ENCODE data around the gene SV2B. TPM values are rescaled to one million over a fixed set of nuclear protein-coding genes. Genes with fewer than 3 reads are reported as not detected.

Gene SV2B
- total and polyA plus RNA-seq, 2 experiments from 2014 or later = 0.06 to 0.76 TPM

GRCh38 chr15:91101608-91101920 is 1.5 kb downstream of the SV2B start (continued):
- no peak for TF ChIP-seq ZNF462 (CRISPR knock-in tag; IDR thresholded peaks at IDR 0.05)

GRCh38 chr15:91102546-91103330 is 2.7 kb downstream of the SV2B start:
- Mint-ChIP-seq H3K36me3 (ENCODE audit: low read depth) (no peaks in the 10 kb centered on the region; the same call in 2 of the 3 replicates), H3K9me3 (peaks cover 3% of the 10 kb centered on the region; the same call in 1 of the 3 replicates), H3K27me3 (ENCODE audit: insufficient read depth, low read depth, poor library complexity) (peaks cover 46% of the 10 kb centered on the region), H3K4me1 (peaks cover 9% of the 10 kb centered on the region), H3K4me3 (no peak overlapping the region), H3K27ac (no peak overlapping the region)
- Histone ChIP-seq H3F3A (replicated peaks; ENCODE audit: low read depth) (no peaks in the 10 kb centered on the region), H3K4me1 (ENCODE audit: insufficient read depth) (peaks cover 12% of the 10 kb centered on the region; the same call in 1 of the 2 replicates), H3K27me3 (ENCODE audit: insufficient read depth) (peaks cover 62% of the 10 kb centered on the region), H4K20me1 (replicated peaks; ENCODE audit: insufficient read depth) (no peaks in the 10 kb centered on the region), H3K79me2 (replicated peaks; ENCODE audit: insufficient read depth) (no peaks in the 10 kb centered on the region), H3K4me2 (no peak overlapping the region), H3K4me3 (no peak overlapping the region), H3K36me3 (ENCODE audit: insufficient read depth) (no peaks in the 10 kb centered on the region), H3K9me2 (ENCODE audit: insufficient read depth) (no peaks in the 10 kb centered on the region), H2AFZ (no peak overlapping the region), H3K27ac (ENCODE audit: low read depth) (no peak overlapping the region)
- DNase-seq (ENCODE audit: low spot score) = no peak
- no peak for ATAC-seq
- TF ChIP-seq ZNF331 (CRISPR knock-in tag; IDR thresholded peaks at IDR 0.05; ENCODE audit: low read depth) = no peak
- no peak for TF ChIP-seq STAT1 (IDR thresholded peaks at IDR 0.05; ENCODE audit: unreplicated experiment)
- TF ChIP-seq NANOG (IDR thresholded peaks at IDR 0.05; ENCODE audit: borderline replicate concordance) = no peak
- no peak for TF ChIP-seq JUNB (IDR thresholded peaks at IDR 0.05; ENCODE audit: unreplicated experiment)
- no peak for TF ChIP-seq CREB1 (CRISPR knock-in tag; IDR thresholded peaks at IDR 0.05; ENCODE audit: low read depth)
- no peak for TF ChIP-seq ETS1 (IDR thresholded peaks at IDR 0.05)
- no peak for TF ChIP-seq CTCF (conservative IDR thresholded peaks at IDR 0.05; ENCODE audit: low read depth in 2 of 2)
- TF ChIP-seq REST (IDR thresholded peaks at IDR 0.05; ENCODE audit: unreplicated experiment) = no peak
- TF ChIP-seq EZH2 (IDR thresholded peaks at IDR 0.05; ENCODE audit: low read depth, unreplicated experiment) = no peak
- no peak for TF ChIP-seq EZH2phosphoT487 (IDR thresholded peaks at IDR 0.05; ENCODE audit: unreplicated experiment)
- no peak for TF ChIP-seq POLR2AphosphoS5 (IDR thresholded peaks at IDR 0.05; ENCODE audit: low read depth)
- no peak for TF ChIP-seq ZNF114 (CRISPR knock-in tag; IDR thresholded peaks at IDR 0.05)
